SK-N-MC (cell line): ENCODE results near the gene RPL37.
"Not testable (repeated sequence)": the region's sequence is repeated elsewhere in the genome, so short reads cannot be mapped to it uniquely, and the experiment has no call there.

Source experiments
- EZH2 ChIP-seq: fragments of 200-600 bp; sonication (generic); IDR thresholded peaks from one replicate; pipeline ENCODE4 v1.6.1; 2017; ENCODE audit warnings: antibody characterized with exemption
- FOXP2 ChIP-seq: optimal IDR thresholded peaks from 2 replicates; pipeline ENCODE3; 2011; ENCODE audit warnings: mild to moderate bottlenecking, moderate library complexity; ENCODE audit not compliant: insufficient read depth; ENCODE audit errors: extremely low read length, control extremely low read depth
- POLR2AphosphoS5 ChIP-seq: IDR thresholded peaks from 2 replicates; pipeline ENCODE4 v1.6.1; 2012; ENCODE audit warnings: mild to moderate bottlenecking, low read depth, low read length, borderline replicate concordance

DNA sequence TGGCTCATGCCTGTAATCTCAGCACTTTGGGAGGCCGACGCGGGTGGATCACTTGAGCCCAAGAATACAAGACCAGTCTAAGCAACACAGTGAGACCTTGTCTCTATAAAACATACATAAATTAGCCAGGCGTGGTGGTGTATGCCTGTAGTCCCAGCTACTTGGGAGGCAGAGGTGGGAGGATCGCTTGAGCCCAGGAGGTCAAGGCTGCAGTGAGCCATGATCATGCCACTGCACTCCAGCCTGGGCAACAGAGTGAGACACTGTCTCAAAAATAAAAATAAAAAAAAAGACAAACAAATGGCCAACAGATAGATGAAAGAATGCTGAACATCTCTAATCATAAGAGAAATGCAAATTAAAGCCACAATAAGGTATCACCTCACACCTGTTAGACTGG lies 46.1 kb downstream of the RPL37 start:
- TF ChIP-seq POLR2AphosphoS5, EZH2, FOXP2: not testable (repeated sequence)
